ENCODE results near the gene ENGASE.

ENGASE gene

DNA sequence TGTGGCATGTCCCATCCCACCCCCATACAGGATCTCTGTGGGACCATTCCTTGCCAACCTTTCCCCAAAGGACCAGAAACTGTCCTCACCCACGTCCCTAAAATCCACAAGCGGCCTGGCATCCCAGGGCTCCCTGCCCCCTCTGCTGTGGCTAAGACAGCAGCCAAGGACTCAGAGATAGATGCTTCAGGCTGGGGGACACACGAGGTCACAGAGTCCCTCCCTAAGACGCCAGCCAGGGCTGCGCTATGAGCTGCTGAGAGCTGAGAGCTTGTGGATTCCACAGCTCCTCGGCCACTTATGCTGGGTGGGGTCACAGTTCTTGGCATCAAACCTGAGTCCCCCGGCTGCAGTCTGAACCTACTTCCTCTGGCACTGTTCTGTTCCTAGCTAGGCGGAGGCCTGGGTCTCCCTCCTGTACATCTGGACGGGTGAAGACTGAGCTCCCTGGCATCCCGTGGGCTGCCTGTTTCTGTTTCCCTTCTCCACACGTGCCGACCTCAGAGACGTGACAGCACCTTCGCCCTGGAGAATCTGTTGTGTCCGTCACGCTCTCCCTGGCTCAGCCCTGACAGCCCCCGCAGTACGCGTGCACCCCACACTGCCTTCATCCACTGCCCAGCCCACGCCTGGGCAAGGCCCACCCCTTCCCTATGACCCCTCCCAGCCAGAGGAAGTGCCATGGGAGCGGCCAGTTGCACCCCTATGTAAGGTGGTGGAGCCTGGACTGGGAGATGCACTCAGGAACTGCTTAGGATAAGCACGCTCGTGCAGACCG, 61.2 kb downstream of the ENGASE start:
- TF ChIP-seq CREB1 (IDR thresholded peaks at IDR 0.05; ENCODE audit: low read depth) = no peak
- no peak for TF ChIP-seq CEBPB (IDR thresholded peaks at IDR 0.05)
- no peak for TF ChIP-seq TEAD4 (IDR thresholded peaks at IDR 0.05)
